Keratinocyte (primary cell): ENCODE results near the gene LRRC8C. TPM values are rescaled to one million over a fixed set of nuclear protein-coding genes. Genes with fewer than 3 reads are reported as not detected.

Source experiments
- DNase-seq: peaks from one replicate; pipeline ENCODE4 v3.0.0-alpha.2; 2011; ENCODE audit warnings: low read depth, missing footprints, low spot score
- FAIRE-seq: peaks from 2 replicates; lab custom pipeline; 2011; peaks lifted over from hg19 to GRCh38; lab: Jason Lieb, UNC
- H2AFZ ChIP-seq: 2 replicates; pipeline ENCODE4 v1.6.0; 2012; ENCODE audit warnings: low read length, control low read depth, inconsistent platforms; ENCODE audit not compliant: control insufficient read depth
- H3K27ac ChIP-seq: 2 replicates; pipeline ENCODE4 v1.5.1; 2011; ENCODE audit warnings: low read length; ENCODE audit not compliant: control insufficient read depth, insufficient read depth
- H3K27me3 ChIP-seq: 3 replicates; pipeline ENCODE4 v1.6.0; 2011; ENCODE audit warnings: low read length; ENCODE audit not compliant: control insufficient read depth, insufficient read depth; ENCODE audit errors: extremely low read depth
- H3K36me3 ChIP-seq, 2 experiments: 2 replicates in 1 of 2; 3 replicates in 1 of 2; pipeline ENCODE4 v1.5.1; 2011; ENCODE audit warnings: low read length in 2 of 2, mild to moderate bottlenecking in 1 of 2; ENCODE audit not compliant: control insufficient read depth in 2 of 2, insufficient read depth in 2 of 2; ENCODE audit errors: extremely low read depth in 1 of 2
- H3K4me1 ChIP-seq: 3 replicates; pipeline ENCODE4 v1.5.1; 2011; ENCODE audit warnings: low read length; ENCODE audit not compliant: control insufficient read depth, insufficient read depth; ENCODE audit errors: extremely low read depth
- H3K4me2 ChIP-seq: 3 replicates; pipeline ENCODE4 v1.6.0; 2011; ENCODE audit warnings: low read depth, low read length; ENCODE audit not compliant: control insufficient read depth, insufficient read depth; ENCODE audit errors: extremely low read depth
- H3K4me3 ChIP-seq, 3 experiments: fragments of 200-600 bp in 1 of 3; sonication (generic) in 1 of 3; 2 replicates in 2 of 3; 3 replicates in 1 of 3; pipeline ENCODE4 v1.5.1; 2011 to 2016; ENCODE audit warnings: low read length in 3 of 3, mild to moderate bottlenecking in 3 of 3, control low read depth in 2 of 3, inconsistent platforms in 1 of 3, low read depth in 1 of 3, mixed read lengths in 1 of 3, mixed run types in 1 of 3, moderate library complexity in 1 of 3; ENCODE audit not compliant: control insufficient read depth in 2 of 3, insufficient read depth in 2 of 3; ENCODE audit errors: extremely low read depth in 1 of 3
- H3K79me2 ChIP-seq: 2 replicates; pipeline ENCODE4 v1.6.0; 2012; ENCODE audit warnings: low read length; ENCODE audit not compliant: control insufficient read depth, insufficient read depth
- H3K9ac ChIP-seq: 3 replicates; pipeline ENCODE4 v1.6.0; 2011; ENCODE audit warnings: low read length; ENCODE audit not compliant: control insufficient read depth, insufficient read depth; ENCODE audit errors: extremely low read depth
- H3K9me1 ChIP-seq: 3 replicates; pipeline ENCODE4 v1.6.0; 2011; ENCODE audit warnings: low read length; ENCODE audit not compliant: control insufficient read depth, insufficient read depth; ENCODE audit errors: extremely low read depth
- H3K9me3 ChIP-seq: 2 replicates; pipeline ENCODE4 v1.5.1; 2012; ENCODE audit warnings: low read depth, low read length; ENCODE audit not compliant: control insufficient read depth
- H4K20me1 ChIP-seq: 3 replicates; pipeline ENCODE4 v1.6.0; 2011; ENCODE audit warnings: low read length; ENCODE audit not compliant: control insufficient read depth, insufficient read depth; ENCODE audit errors: extremely low read depth
- EZH2 ChIP-seq: IDR thresholded peaks from one replicate; pipeline ENCODE4 v1.6.1; 2012; ENCODE audit warnings: inconsistent platforms, mild to moderate bottlenecking, low read length, moderate library complexity
- dilution Hi-C: fragments of 300-500 bp; cut with MboI; formaldehyde crosslinking; loops from one replicate; pipeline ENCODE4 v1.7.0; 2020; ENCODE audit warnings: low sequenced_read_pairs; ENCODE audit not compliant: extremely low pct_ligation_motif_present
- polyA plus RNA-seq, 5 experiments: library from polyadenylated mRNA; depleted of rRNA in 3 of 5; stranded (reverse) in 3 of 5; stranded (forward) in 1 of 5; unstranded in 1 of 5; fragments of >200 nt; gene quantifications; 1 replicate in 1 of 5; 2 replicates in 3 of 5; 3 replicates in 1 of 5; pipeline versions ENCODE4 v1.2.1 to v1.2.3, GENCODE V29; 2011 to 2012; ENCODE audit warnings: missing spikeins in 2 of 5, low read depth in 1 of 5, low replicate concordance in 1 of 5
- TF ChIP-seq, protein P1 (sequence below), 3 experiments: IDR thresholded peaks in 1 of 3; conservative IDR thresholded peaks in 1 of 3; optimal IDR thresholded peaks in 1 of 3; 2 replicates in 2 of 3; 3 replicates in 1 of 3; pipeline versions ENCODE3 to v1.5.1; 2011; ENCODE audit warnings: low read length in 3 of 3, mild to moderate bottlenecking in 3 of 3, moderate library complexity in 2 of 3, control low read depth in 1 of 3, inconsistent platforms in 1 of 3; ENCODE audit not compliant: insufficient read depth in 2 of 3; ENCODE audit errors: extremely low read depth in 1 of 3

LRRC8C gene
- polyA plus RNA-seq, 1 donor (not counting 4 experiments of a cell fraction or from before 2014, with no cell fraction given): 18.4 TPM

- TF ChIP-seq, protein P1, sequence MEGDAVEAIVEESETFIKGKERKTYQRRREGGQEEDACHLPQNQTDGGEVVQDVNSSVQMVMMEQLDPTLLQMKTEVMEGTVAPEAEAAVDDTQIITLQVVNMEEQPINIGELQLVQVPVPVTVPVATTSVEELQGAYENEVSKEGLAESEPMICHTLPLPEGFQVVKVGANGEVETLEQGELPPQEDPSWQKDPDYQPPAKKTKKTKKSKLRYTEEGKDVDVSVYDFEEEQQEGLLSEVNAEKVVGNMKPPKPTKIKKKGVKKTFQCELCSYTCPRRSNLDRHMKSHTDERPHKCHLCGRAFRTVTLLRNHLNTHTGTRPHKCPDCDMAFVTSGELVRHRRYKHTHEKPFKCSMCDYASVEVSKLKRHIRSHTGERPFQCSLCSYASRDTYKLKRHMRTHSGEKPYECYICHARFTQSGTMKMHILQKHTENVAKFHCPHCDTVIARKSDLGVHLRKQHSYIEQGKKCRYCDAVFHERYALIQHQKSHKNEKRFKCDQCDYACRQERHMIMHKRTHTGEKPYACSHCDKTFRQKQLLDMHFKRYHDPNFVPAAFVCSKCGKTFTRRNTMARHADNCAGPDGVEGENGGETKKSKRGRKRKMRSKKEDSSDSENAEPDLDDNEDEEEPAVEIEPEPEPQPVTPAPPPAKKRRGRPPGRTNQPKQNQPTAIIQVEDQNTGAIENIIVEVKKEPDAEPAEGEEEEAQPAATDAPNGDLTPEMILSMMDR (optimal IDR thresholded peaks at IDR 0.05 in 1 of 3, IDR thresholded peaks at IDR 0.05 in 1 of 3, conservative IDR thresholded peaks at IDR 0.05 in 1 of 3; ENCODE audit: extremely low read depth in 1 of 3, insufficient read depth in 2 of 3, low read length in 3 of 3): no peak
- TF ChIP-seq EZH2: no peak
- H3K4me2 ChIP-seq: no peak overlapping the region
- H3K4me1 ChIP-seq: peaks cover 44% of the 10 kb centered on the region
- no peaks in the 10 kb centered on the region for H3K79me2 ChIP-seq
- peak overlapping the region; percentile 15 for H3K27ac ChIP-seq
- H3K9ac ChIP-seq: no peak overlapping the region
- H3K9me3 ChIP-seq: no peaks in the 10 kb centered on the region
- H2AFZ ChIP-seq: no peak overlapping the region
- FAIRE-seq: no peak
- H3K27me3 ChIP-seq: no peaks in the 10 kb centered on the region
- no peak for DNase-seq
- dilution Hi-C loops: no loop called here
- no peak overlapping the region for H3K4me3 ChIP-seq
- no peaks in the 10 kb centered on the region for H3K9me1 ChIP-seq
- no peaks in the 10 kb centered on the region for H4K20me1 ChIP-seq
- no peaks in the 10 kb centered on the region for H3K36me3 ChIP-seq
These were observed 87.9 kb downstream of the LRRC8C start for GRCh38 chr1:89720839-89721238.

GRCh38 chr1:89721351-89721750 is 88.4 kb downstream of the LRRC8C start:
- FAIRE-seq (no peak), DNase-seq (no peak)
- H2AFZ ChIP-seq: no peak overlapping the region
- no peaks in the 10 kb centered on the region for H3K79me2 ChIP-seq
- TF ChIP-seq, protein P1 (optimal IDR thresholded peaks at IDR 0.05 in 1 of 3, IDR thresholded peaks at IDR 0.05 in 1 of 3, conservative IDR thresholded peaks at IDR 0.05 in 1 of 3; ENCODE audit: extremely low read depth in 1 of 3, insufficient read depth in 2 of 3, low read length in 3 of 3): no peak
- TF ChIP-seq EZH2: no peak
- no peak overlapping the region for H3K9ac ChIP-seq
- no peak overlapping the region for H3K4me3 ChIP-seq
- no peaks in the 10 kb centered on the region for H4K20me1 ChIP-seq
- no peaks in the 10 kb centered on the region for H3K36me3 ChIP-seq
- peak overlapping the region; percentile 42 for H3K4me2 ChIP-seq
- peak overlapping the region; percentile 45 for H3K27ac ChIP-seq
- H3K27me3 ChIP-seq: no peaks in the 10 kb centered on the region
- H3K4me1 ChIP-seq: peaks cover 44% of the 10 kb centered on the region
- H3K9me3 ChIP-seq: no peaks in the 10 kb centered on the region
- dilution Hi-C loops: no loop called here
- H3K9me1 ChIP-seq: no peaks in the 10 kb centered on the region
